ENCODE measurements around the gene TOP2A. TPM values are rescaled to one million over a fixed set of nuclear protein-coding genes. Genes with fewer than 3 reads are reported as not detected.
"Not testable (repeated sequence)": the region's sequence is repeated elsewhere in the genome, so short reads cannot be mapped to it uniquely, and the experiment has no call there.

Gene TOP2A
- total RNA-seq, 1 experiment from 2014 or later: 237 TPM

- H3K4me3 ChIP-seq (ENCODE audit: low read depth, low read length): no peak overlapping the region
- no peaks in the 10 kb centered on the region for H3K27me3 ChIP-seq (replicated peaks; ENCODE audit: control insufficient read depth, insufficient read depth, low read length)
- Mint-ChIP-seq H3K4me3 (ENCODE audit: unreplicated experiment) (no peak overlapping the region), H3K9me3 (ENCODE audit: unreplicated experiment) (no peaks in the 10 kb centered on the region), H3K27ac (ENCODE audit: unreplicated experiment) (no peak overlapping the region), H3K36me3 (ENCODE audit: insufficient read depth, unreplicated experiment) (peaks cover 97% of the 10 kb centered on the region), H3K27me3 (ENCODE audit: insufficient read depth, unreplicated experiment) (no peaks in the 10 kb centered on the region), H3K4me1 (ENCODE audit: low read depth, unreplicated experiment) (no peaks in the 10 kb centered on the region)
- DNase-seq: peak in 1 of 2 experiments; percentile 34
- CTCF ChIA-PET: no interaction called here
- H3K36me3 ChIP-seq (ENCODE audit: control insufficient read depth, insufficient read depth, low read length): no peaks in the 10 kb centered on the region; the same call in none of the 2 replicates
- POLR2A ChIA-PET: no interaction called here
- no peaks in the 10 kb centered on the region for H3K9me3 ChIP-seq
- intact Hi-C loops (cut with micrococcal nuclease; ENCODE audit: unreplicated experiment): loop anchor here (1.0 kb wide), 1 partner anchor 134 kb away; no protein-coding TSS in a partner anchor
- BruUV-seq (replicated peaks): no TSS peak
- TF ChIP-seq CTCF (IDR thresholded peaks at IDR 0.05; ENCODE audit: insufficient read depth in 1 of 2, low read depth in 1 of 2, low read length in 1 of 2, severe bottlenecking in 1 of 2, unreplicated experiment in 1 of 2): peak; percentile 36 to 68
- 0 out of 2 replicates have a peak, but pooled peaks cover 3% of the 10 kb centered on the region for H3K4me1 ChIP-seq
Observed at GRCh38 chr17:40399185-40399584, 18.5 kb downstream of the TOP2A start.

GRCh38 chr17:40386555-40386954, 31.1 kb downstream of the TOP2A start:
- peaks cover 47% of the 10 kb centered on the region for H3K36me3 Mint-ChIP-seq (ENCODE audit: insufficient read depth, unreplicated experiment)
- BruUV-seq (replicated peaks); H3K27me3 Mint-ChIP-seq (ENCODE audit: insufficient read depth, unreplicated experiment); H3K9me3 ChIP-seq; H3K36me3 ChIP-seq (ENCODE audit: control insufficient read depth, insufficient read depth, low read length); POLR2A ChIA-PET; intact Hi-C loops (cut with micrococcal nuclease; ENCODE audit: unreplicated experiment); H3K4me1 Mint-ChIP-seq (ENCODE audit: low read depth, unreplicated experiment); CTCF ChIA-PET; H3K4me1 ChIP-seq; H3K4me3 Mint-ChIP-seq (ENCODE audit: unreplicated experiment); H3K27me3 ChIP-seq (replicated peaks; ENCODE audit: control insufficient read depth, insufficient read depth, low read length); DNase-seq; H3K9me3 Mint-ChIP-seq (ENCODE audit: unreplicated experiment); H3K4me3 ChIP-seq (ENCODE audit: low read depth, low read length); H3K27ac Mint-ChIP-seq (ENCODE audit: unreplicated experiment): not testable (repeated sequence)

GRCh38 chr17:40382251-40382650, 35.4 kb downstream of the TOP2A start:
- H3K9me3 Mint-ChIP-seq (ENCODE audit: unreplicated experiment): no peaks in the 10 kb centered on the region
- H3K9me3 ChIP-seq: no peaks in the 10 kb centered on the region
- no TSS peak for BruUV-seq (replicated peaks)
- DNase-seq: no peak
- no peak overlapping the region for H3K4me3 ChIP-seq (ENCODE audit: low read depth, low read length)
- intact Hi-C loops (cut with micrococcal nuclease; ENCODE audit: unreplicated experiment): no loop called here
- no peak overlapping the region for H3K4me3 Mint-ChIP-seq (ENCODE audit: unreplicated experiment)
- no peaks in the 10 kb centered on the region for H3K4me1 Mint-ChIP-seq (ENCODE audit: low read depth, unreplicated experiment)
- CTCF ChIA-PET: interaction anchor here (0.7 to 1.9 kb wide), 2 partner anchors 13 to 20 kb away, joined by 3 to 6 read pairs; no protein-coding TSS in a partner anchor
- peaks cover 9% of the 10 kb centered on the region for H3K36me3 Mint-ChIP-seq (ENCODE audit: insufficient read depth, unreplicated experiment)
- H3K27me3 Mint-ChIP-seq (ENCODE audit: insufficient read depth, unreplicated experiment): no peaks in the 10 kb centered on the region
- H3K27me3 ChIP-seq (replicated peaks; ENCODE audit: control insufficient read depth, insufficient read depth, low read length): no peaks in the 10 kb centered on the region
- H3K36me3 ChIP-seq (ENCODE audit: control insufficient read depth, insufficient read depth, low read length): no peaks in the 10 kb centered on the region
- POLR2A ChIA-PET: interaction anchor here (0.6 kb wide), 1 partner anchor 80 kb away, joined by 8 read pairs; no protein-coding TSS in a partner anchor
- H3K27ac Mint-ChIP-seq (ENCODE audit: unreplicated experiment): no peak overlapping the region
- no peaks in the 10 kb centered on the region for H3K4me1 ChIP-seq
- TF ChIP-seq CTCF (IDR thresholded peaks at IDR 0.05; ENCODE audit: insufficient read depth in 1 of 2, low read depth in 1 of 2, low read length in 1 of 2, severe bottlenecking in 1 of 2, unreplicated experiment in 1 of 2): no peak

GRCh38 chr17:40378966-40379365, 38.7 kb downstream of the TOP2A start:
- CTCF ChIA-PET: no interaction called here
- no peaks in the 10 kb centered on the region for H3K9me3 Mint-ChIP-seq (ENCODE audit: unreplicated experiment)
- Histone ChIP-seq H3K4me3 (ENCODE audit: low read depth, low read length) (no peak overlapping the region), H3K36me3 (ENCODE audit: control insufficient read depth, insufficient read depth, low read length) (no peaks in the 10 kb centered on the region), H3K9me3 (no peaks in the 10 kb centered on the region), H3K27me3 (replicated peaks; ENCODE audit: control insufficient read depth, insufficient read depth, low read length) (no peaks in the 10 kb centered on the region), H3K4me1 (no peaks in the 10 kb centered on the region)
- intact Hi-C loops (cut with micrococcal nuclease; ENCODE audit: unreplicated experiment): no loop called here
- TF ChIP-seq CTCF (IDR thresholded peaks at IDR 0.05; ENCODE audit: insufficient read depth in 1 of 2, low read depth in 1 of 2, low read length in 1 of 2, severe bottlenecking in 1 of 2, unreplicated experiment in 1 of 2): no peak
- POLR2A ChIA-PET: no interaction called here
- no peaks in the 10 kb centered on the region for H3K36me3 Mint-ChIP-seq (ENCODE audit: insufficient read depth, unreplicated experiment)
- no peak overlapping the region for H3K27ac Mint-ChIP-seq (ENCODE audit: unreplicated experiment)
- BruUV-seq (replicated peaks): no TSS peak
- no peaks in the 10 kb centered on the region for H3K4me1 Mint-ChIP-seq (ENCODE audit: low read depth, unreplicated experiment)
- DNase-seq: no peak
- no peaks in the 10 kb centered on the region for H3K27me3 Mint-ChIP-seq (ENCODE audit: insufficient read depth, unreplicated experiment)
- H3K4me3 Mint-ChIP-seq (ENCODE audit: unreplicated experiment): no peak overlapping the region
